IMR-90 (cell line): ENCODE measurements around the gene PRODH.
"Not testable (repeated sequence)": the region's sequence is repeated elsewhere in the genome, so short reads cannot be mapped to it uniquely, and the experiment has no call there.

Experiments
- CEBPB ChIP-seq: IDR thresholded peaks from 2 replicates; pipeline ENCODE4 v1.6.1; 2012; ENCODE audit warnings: low read depth, low read length, improper control_type of control experiment
- CHD1 ChIP-seq: IDR thresholded peaks from 2 replicates; pipeline ENCODE4 v1.6.1; 2012; ENCODE audit warnings: low read depth, low read length, improper control_type of control experiment
- FOS ChIP-seq: fragments of 150-350 bp; IDR thresholded peaks from 2 replicates; pipeline ENCODE4 v1.6.1; 2016; ENCODE audit warnings: low read depth, low read length
- MAFK ChIP-seq: IDR thresholded peaks from 2 replicates; pipeline ENCODE4 v1.6.1; 2012; ENCODE audit warnings: low read depth, low read length, improper control_type of control experiment
- POLR2A ChIP-seq: IDR thresholded peaks from 2 replicates; pipeline ENCODE4 v1.6.1; 2012; ENCODE audit warnings: mild to moderate bottlenecking, low read depth, low read length
- RAD21 ChIP-seq: IDR thresholded peaks from 2 replicates; pipeline ENCODE4 v1.6.1; 2012; ENCODE audit warnings: low read length, improper control_type of control experiment
- RFX5 ChIP-seq: IDR thresholded peaks from 2 replicates; pipeline ENCODE4 v1.8.0; 2012; ENCODE audit warnings: low read depth, mild to moderate bottlenecking, low read length, moderate library complexity
- SMC3 ChIP-seq: fragments of 150-350 bp; IDR thresholded peaks from 2 replicates; pipeline ENCODE4 v1.6.1; 2016; ENCODE audit warnings: low read depth, mild to moderate bottlenecking, antibody characterized with exemption, low read length, moderate library complexity
- TF ChIP-seq, protein P1 (sequence below): conservative IDR thresholded peaks from 2 replicates; pipeline ENCODE4 v1.5.1; 2012; ENCODE audit warnings: mild to moderate bottlenecking, low read depth, low read length, improper control_type of control experiment

DNA sequence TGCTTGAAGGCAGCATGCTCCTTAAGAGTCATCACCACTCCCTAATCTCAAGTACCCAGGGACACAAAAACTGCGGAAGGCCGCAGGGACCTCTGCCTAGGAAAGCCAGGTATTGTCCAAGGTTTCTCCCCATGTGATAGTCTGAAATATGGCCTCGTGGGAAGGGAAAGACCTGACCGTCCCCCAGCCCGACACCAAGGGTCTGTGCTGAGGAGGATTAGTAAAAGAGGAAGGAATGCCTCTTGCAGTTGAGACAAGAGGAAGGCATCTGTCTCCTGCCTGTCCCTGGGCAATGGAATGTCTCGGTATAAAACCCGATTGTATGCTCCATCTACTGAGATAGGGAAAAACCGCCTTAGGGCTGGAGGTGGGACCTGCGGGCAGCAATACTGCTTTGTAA is 11.0 kb upstream of the PRODH start:
- not testable (repeated sequence) for TF ChIP-seq SMC3, RAD21, FOS, RFX5, CHD1, CEBPB, POLR2A, MAFK
- TF ChIP-seq, protein P1, sequence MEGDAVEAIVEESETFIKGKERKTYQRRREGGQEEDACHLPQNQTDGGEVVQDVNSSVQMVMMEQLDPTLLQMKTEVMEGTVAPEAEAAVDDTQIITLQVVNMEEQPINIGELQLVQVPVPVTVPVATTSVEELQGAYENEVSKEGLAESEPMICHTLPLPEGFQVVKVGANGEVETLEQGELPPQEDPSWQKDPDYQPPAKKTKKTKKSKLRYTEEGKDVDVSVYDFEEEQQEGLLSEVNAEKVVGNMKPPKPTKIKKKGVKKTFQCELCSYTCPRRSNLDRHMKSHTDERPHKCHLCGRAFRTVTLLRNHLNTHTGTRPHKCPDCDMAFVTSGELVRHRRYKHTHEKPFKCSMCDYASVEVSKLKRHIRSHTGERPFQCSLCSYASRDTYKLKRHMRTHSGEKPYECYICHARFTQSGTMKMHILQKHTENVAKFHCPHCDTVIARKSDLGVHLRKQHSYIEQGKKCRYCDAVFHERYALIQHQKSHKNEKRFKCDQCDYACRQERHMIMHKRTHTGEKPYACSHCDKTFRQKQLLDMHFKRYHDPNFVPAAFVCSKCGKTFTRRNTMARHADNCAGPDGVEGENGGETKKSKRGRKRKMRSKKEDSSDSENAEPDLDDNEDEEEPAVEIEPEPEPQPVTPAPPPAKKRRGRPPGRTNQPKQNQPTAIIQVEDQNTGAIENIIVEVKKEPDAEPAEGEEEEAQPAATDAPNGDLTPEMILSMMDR, result not testable (repeated sequence)
